GM12872 (cell line): Measurements from ENCODE around the gene GALNT5.

Experiments used
- CTCF ChIP-seq: IDR thresholded peaks from 3 replicates; pipeline ENCODE4 v1.5.1; 2011; ENCODE audit warnings: low read depth, mild to moderate bottlenecking, low read length, moderate library complexity; ENCODE audit not compliant: insufficient read depth

The GALNT5 gene

DNA sequence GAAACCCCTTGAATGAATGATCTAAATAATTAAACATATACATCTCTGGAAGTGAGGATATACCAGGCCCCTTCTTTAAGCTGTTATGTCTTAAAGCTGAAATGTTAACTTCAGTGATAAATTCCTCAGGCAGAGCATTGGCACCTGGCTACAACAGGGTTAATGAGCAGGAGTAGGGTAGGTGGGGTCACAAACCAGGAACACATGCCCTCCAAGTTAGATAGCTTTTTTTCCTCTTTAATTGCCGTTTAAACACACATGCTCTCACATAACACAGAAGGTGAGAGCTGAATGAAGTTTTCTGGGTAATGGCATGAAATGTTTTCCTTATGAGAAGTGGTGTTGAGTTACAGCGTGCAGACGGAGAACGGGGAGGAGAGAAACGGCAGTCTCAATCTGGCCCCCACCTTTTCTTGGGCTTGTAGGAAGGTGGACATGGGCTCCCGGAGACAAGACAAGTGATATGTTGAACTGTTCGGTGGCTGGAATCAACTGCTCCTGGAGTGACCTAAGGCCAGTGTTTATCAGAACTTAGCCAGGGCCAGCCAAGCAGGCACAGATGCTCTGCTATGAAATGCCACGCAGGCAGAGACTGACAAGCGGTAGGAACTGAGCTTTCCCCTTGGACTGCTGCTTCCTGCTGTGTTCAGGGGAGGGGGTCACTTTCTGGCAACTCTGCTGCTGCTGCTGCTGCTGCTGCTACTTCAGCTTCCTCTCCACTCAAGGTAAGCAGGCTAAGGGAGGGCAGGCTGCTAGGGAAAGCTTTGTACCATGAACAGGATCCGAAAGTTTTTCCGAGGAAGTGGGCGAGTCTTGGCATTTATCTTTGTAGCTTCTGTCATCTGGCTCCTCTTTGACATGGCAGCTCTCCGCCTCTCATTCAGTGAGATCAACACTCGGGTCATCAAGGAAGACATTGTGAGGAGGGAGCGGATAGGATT, at the start of gene GALNT5:
TSS of gene GALNT5 (plus strand) at position 394 of the 941 bp plus-strand sequence. CDS start at position 772, 378 bp downstream.
- no peak for TF ChIP-seq CTCF

- no peak for TF ChIP-seq CTCF
Measured at GRCh38 chr2:157216286-157216965, 41.1 kb upstream of the GALNT5 start.

DNA sequence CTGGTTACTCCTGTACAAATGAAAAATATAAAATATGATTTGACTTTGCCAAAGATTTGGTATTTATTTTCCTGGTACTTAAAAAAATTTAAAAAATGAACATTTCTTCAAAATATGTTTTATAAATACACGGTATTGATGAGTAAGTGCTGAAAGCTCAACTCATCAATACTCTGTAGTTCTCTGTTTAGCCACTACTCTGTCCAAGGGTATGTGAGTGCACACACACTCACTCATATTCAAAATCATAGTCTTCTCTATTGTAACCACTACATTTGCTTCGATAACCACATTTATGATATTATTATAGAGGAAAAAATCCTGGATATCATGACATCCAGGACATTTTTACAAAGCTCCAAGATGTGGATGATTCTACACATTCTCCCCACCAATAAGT, 40.1 kb upstream of the GALNT5 start:
- TF ChIP-seq CTCF: no peak; the same call in 2 of the 3 replicates

- no peak for TF ChIP-seq CTCF
Measured at GRCh38 chr2:157218911-157219310, 38.6 kb upstream of the GALNT5 start.

DNA sequence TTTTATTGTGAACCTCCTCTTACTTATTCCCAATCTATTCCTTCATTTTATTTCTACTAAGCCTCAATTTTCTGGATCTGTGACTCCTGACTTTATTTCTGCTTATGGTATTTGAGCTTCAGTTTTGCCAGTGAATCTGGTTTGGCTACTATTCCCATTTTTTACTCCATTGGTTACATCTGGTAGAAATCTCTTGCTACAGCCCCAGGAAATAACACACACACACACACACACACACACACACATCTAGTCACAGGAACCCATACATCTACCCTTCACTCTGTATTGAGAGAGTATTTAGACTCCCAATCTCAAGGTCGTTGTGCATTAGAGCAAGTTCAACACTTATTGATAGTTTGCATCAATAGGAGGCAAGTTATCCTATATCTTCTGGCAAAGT, 37.0 kb upstream of the GALNT5 start:
- TF ChIP-seq CTCF: no peak

DNA sequence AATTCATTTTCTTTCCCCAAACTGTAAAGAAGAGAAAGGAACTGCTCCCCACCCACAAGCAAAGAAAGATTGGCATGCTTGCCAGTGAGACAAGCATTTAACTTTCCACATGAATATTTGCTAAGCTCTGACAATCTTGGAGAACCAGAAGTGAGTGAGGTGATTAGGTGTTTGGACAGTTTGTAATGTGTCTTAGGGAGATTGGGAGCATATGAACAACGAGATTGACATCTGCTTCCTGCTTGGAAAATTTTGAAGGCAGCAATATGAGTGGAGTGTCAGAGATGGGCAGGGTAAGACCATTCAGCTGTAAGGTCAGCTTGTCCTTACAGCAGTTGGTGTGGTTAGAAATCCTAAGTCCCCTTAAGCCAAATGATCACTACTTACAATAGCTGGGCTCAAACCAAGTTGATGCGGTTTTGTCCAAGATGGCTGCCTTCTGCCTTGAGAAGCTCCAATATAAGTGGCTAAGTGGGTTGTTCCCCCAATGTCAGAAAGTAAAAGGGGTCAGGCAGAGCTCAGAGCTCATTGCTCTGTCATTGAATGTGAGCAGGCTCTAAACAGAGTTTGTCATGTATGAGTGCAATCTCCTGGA, 36.0 kb upstream of the GALNT5 start:
- no peak for TF ChIP-seq CTCF

GRCh38 chr2:157223624-157224205, 33.8 kb upstream of the GALNT5 start:
- no peak for TF ChIP-seq CTCF
